Forelimb muscle (tissue), 1 donor: Measurements from ENCODE around the gene SEMA5A. TPM values are rescaled to one million over a fixed set of nuclear protein-coding genes. Genes with fewer than 3 reads are reported as not detected.

Source experiments
- DNase-seq: peaks from one replicate; pipeline ENCODE4 v3.0.0-alpha.2; 2013; ENCODE audit warnings: low read depth
- polyA plus RNA-seq: library from polyadenylated mRNA; unstranded; fragments of 120-200 nt; gene quantifications from one replicate; pipeline ENCODE4 v1.2.1, GENCODE V29; 2013; ENCODE audit not compliant: insufficient read length

The SEMA5A gene
- polyA plus RNA-seq, 1 donor = 27.1 TPM

- no peak for DNase-seq
Measured at GRCh38 chr5:9013147-9013546, 532.7 kb downstream of the SEMA5A start.

DNA sequence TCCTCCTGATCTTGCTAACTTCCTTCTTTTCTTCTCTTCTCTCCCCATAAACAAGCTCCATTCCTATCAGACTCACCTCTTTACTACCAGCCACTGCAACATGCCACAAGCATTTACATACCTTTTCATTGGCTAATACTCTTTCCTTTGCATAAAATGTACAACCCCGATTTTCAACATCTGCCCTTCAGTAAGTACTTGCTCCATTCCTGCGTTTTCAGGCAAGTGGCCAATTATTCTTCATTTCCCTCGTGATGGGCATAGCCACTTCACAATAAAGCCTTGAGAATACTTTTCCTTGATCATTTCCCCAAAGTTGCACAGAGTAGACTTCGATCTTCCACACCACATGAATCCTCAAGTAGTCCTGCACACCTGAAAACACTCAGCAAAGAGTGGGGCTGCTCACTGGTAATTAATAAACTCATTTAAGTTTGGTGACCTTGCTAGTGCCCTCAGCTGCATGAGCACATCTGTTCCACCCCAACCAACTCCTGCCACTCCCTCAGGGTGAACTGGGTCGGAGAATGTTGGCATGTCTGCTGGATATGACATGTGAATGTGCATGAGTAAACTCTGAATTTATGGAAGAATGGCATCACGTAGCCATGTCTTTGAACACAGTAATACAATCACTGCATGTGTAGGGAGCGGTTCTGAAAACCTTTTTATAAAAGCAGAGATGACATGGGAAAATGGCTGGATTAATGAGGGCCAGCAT is 535.8 kb downstream of the SEMA5A start:
- no peak for DNase-seq

DNA sequence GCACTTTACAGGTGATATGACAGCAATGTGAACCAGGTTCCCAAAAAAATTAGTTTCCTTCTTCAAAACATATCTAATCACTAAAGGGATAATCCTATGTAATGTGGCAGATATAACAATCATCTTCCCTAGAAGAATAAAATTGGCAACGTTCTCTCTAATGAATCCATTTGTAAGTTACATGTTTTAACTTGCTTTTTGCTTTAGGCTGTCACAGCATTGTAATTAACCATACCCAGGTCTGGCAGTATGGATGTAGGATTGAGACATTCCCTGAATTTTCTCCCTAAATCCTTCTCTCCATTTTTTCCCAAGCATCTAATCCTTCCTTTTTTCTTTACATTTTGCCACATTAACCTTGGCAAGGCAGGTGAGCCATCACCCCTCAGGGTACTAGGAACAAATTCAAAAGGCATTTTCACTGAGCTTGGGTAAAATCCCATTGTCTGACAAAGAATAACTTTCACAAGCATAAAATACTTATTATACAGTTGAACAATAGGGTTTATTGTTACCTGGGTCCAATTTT is 548.3 kb downstream of the SEMA5A start:
- no peak for DNase-seq

GRCh38 chr5:8993031-8993430 is 552.8 kb downstream of the SEMA5A start:
- DNase-seq = no peak

Other genes with a start within 250 kb of the SEMA5A start
- gene TAS2R1, start 84.3 kb upstream of the SEMA5A start, polyA plus RNA-seq = 0.32 TPM